Lower leg skin (tissue), 3 donors: ENCODE measurements around the gene TLL2.

Experiments used
- CTCF ChIP-seq, 3 donors: fragments of 450-650 bp; IDR thresholded peaks; one replicate each; pipeline ENCODE4 v1.5.1; 2016; ENCODE audit warnings: antibody characterized with exemption in 3 of 3, mild to moderate bottlenecking in 3 of 3, moderate library complexity in 2 of 3
- POLR2A ChIP-seq, 2 donors: fragments of 450-650 bp; IDR thresholded peaks; one replicate each; pipeline ENCODE4 v1.6.1; 2016 to 2017; ENCODE audit warnings: antibody characterized with exemption in 2 of 2, mild to moderate bottlenecking in 1 of 2, moderate library complexity in 1 of 2

GRCh38 chr10:96390460-96390864 lies 123.3 kb downstream of the TLL2 start:
- no peak for TF ChIP-seq POLR2A (IDR thresholded peaks at IDR 0.05)
- no peak for TF ChIP-seq CTCF (IDR thresholded peaks at IDR 0.05)
